Testis (tissue), 2 donors: Measurements from ENCODE around the gene DRG2.

Experiments used
- CTCF ChIP-seq, 3 experiments: fragments of 450-650 bp in 2 of 3; fragments of 200-600 bp in 1 of 3; sonication (generic) in 1 of 3; IDR thresholded peaks; one replicate each; pipeline ENCODE4 v1.5.1; 2016 to 2019; ENCODE audit warnings: antibody characterized with exemption in 3 of 3, mild to moderate bottlenecking in 2 of 3, moderate library complexity in 1 of 3
- POLR2A ChIP-seq: fragments of 450-650 bp; IDR thresholded peaks from one replicate; pipeline ENCODE4 v1.6.1; 2017; ENCODE audit warnings: antibody characterized with exemption, mild to moderate bottlenecking, moderate library complexity

GRCh38 chr17:18041776-18042175 lies 46.0 kb upstream of the DRG2 start:
- no peak for TF ChIP-seq CTCF (IDR thresholded peaks at IDR 0.05)
- TF ChIP-seq POLR2A, result no peak
